GM23338 (cell line): Measurements from ENCODE around the gene KAT8. TPM values are rescaled to one million over a fixed set of nuclear protein-coding genes. Genes with fewer than 3 reads are reported as not detected.

Experiments
- ATAC-seq: fragments of 200-7000 bp; cut with Tn5 transposase; 3 replicates; pipeline ENCODE4 v1.9.1; 2020
- DNase-seq: peaks from one replicate; pipeline ENCODE4 v3.0.0-alpha.2; 2015; ENCODE audit warnings: low spot score
- H2AFZ ChIP-seq: fragments of 200-600 bp; sonication (generic); 2 replicates; pipeline ENCODE4 v1.8.0; 2016; ENCODE audit warnings: antibody characterized with exemption, mild to moderate bottlenecking, moderate library complexity
- H3F3A ChIP-seq: fragments of 200-600 bp; sonication (generic); replicated peaks from 2 replicates; pipeline ENCODE4 v1.8.0; 2017; ENCODE audit warnings: antibody characterized with exemption, mixed run types, low read depth
- H3K27ac ChIP-seq: fragments of 200-600 bp; sonication (generic); 2 replicates; pipeline ENCODE4 v1.6.1; 2016; ENCODE audit warnings: low read depth
- H3K27me3 ChIP-seq: fragments of 200-600 bp; sonication (generic); 2 replicates; pipeline ENCODE4 v1.8.0; 2016; ENCODE audit warnings: mild to moderate bottlenecking, mixed run types, moderate library complexity; ENCODE audit not compliant: insufficient read depth
- H3K36me3 ChIP-seq: fragments of 200-600 bp; sonication (generic); 2 replicates; pipeline ENCODE4 v1.8.0; 2016; ENCODE audit warnings: mild to moderate bottlenecking; ENCODE audit not compliant: insufficient read depth
- H3K4me1 ChIP-seq: fragments of 200-600 bp; sonication (generic); 2 replicates; pipeline ENCODE4 v1.8.0; 2016; ENCODE audit warnings: mild to moderate bottlenecking, moderate library complexity; ENCODE audit not compliant: insufficient read depth
- H3K4me2 ChIP-seq: fragments of 200-600 bp; sonication (generic); 2 replicates; pipeline ENCODE4 v1.7.1; 2017; ENCODE audit warnings: mixed run types
- H3K4me3 ChIP-seq: fragments of 200-600 bp; sonication (generic); 2 replicates; pipeline ENCODE4 v1.6.1; 2016; ENCODE audit warnings: mixed run types
- H3K79me2 ChIP-seq: fragments of 200-600 bp; sonication (generic); replicated peaks from 2 replicates; pipeline ENCODE4 v1.8.0; 2017; ENCODE audit warnings: mild to moderate bottlenecking; ENCODE audit not compliant: insufficient read depth
- H3K9me2 ChIP-seq: fragments of 200-600 bp; sonication (generic); 2 replicates; pipeline ENCODE4 v1.8.0; 2017; ENCODE audit not compliant: insufficient read depth
- H4K20me1 ChIP-seq: fragments of 200-600 bp; sonication (generic); replicated peaks from 2 replicates; pipeline ENCODE4 v1.8.0; 2017; ENCODE audit warnings: mild to moderate bottlenecking; ENCODE audit not compliant: insufficient read depth
- H3K27ac Mint-ChIP-seq: 2 replicates; pipeline ENCODE4 v1.8.0; 2020; ENCODE audit warnings: inconsistent platforms, mild to moderate bottlenecking, moderate library complexity, mixed read lengths
- H3K27me3 Mint-ChIP-seq: 3 replicates; pipeline ENCODE4 v1.8.0; 2022; ENCODE audit warnings: low read depth, mild to moderate bottlenecking, moderate library complexity, mixed read lengths, inconsistent platforms; ENCODE audit not compliant: insufficient read depth, poor library complexity
- H3K36me3 Mint-ChIP-seq: 3 replicates; pipeline ENCODE4 v1.8.0; 2021; ENCODE audit warnings: low read depth, mild to moderate bottlenecking, inconsistent platforms, moderate library complexity, mixed read lengths
- H3K4me1 Mint-ChIP-seq: 3 replicates; pipeline ENCODE4 v1.8.0; 2020; ENCODE audit warnings: mild to moderate bottlenecking, inconsistent platforms, mixed read lengths
- H3K4me3 Mint-ChIP-seq: 3 replicates; pipeline ENCODE4 v1.8.0; 2021; ENCODE audit warnings: moderate library complexity, mild to moderate bottlenecking, inconsistent platforms, mixed read lengths
- H3K9me3 Mint-ChIP-seq: 3 replicates; pipeline ENCODE4 v1.8.0; 2020; ENCODE audit warnings: moderate library complexity, mild to moderate bottlenecking, inconsistent platforms, mixed read lengths
- CREB1 ChIP-seq: fragments of 250-450 bp; sonication (Bioruptor Pico); IDR thresholded peaks from 2 replicates; pipeline ENCODE4 v1.5.0; 2020; ENCODE audit warnings: low read depth, mild to moderate bottlenecking, moderate library complexity
- ETS1 ChIP-seq: IDR thresholded peaks from 2 replicates; pipeline ENCODE4 v1.6.1; 2016; ENCODE audit warnings: antibody characterized with exemption
- EZH2 ChIP-seq: fragments of 200-600 bp; sonication (generic); IDR thresholded peaks from one replicate; pipeline ENCODE4 v1.8.0; 2017; ENCODE audit warnings: antibody characterized with exemption, mild to moderate bottlenecking, low read depth; ENCODE audit not compliant: unreplicated experiment
- NANOG ChIP-seq: IDR thresholded peaks from 2 replicates; pipeline ENCODE4 v1.6.1; 2016; ENCODE audit warnings: antibody characterized with exemption, borderline replicate concordance
- POLR2AphosphoS5 ChIP-seq: IDR thresholded peaks from 2 replicates; pipeline ENCODE4 v1.6.1; 2016; ENCODE audit warnings: antibody characterized with exemption, low read depth
- ZNF114 ChIP-seq: fragments of 250-450 bp; sonication (Bioruptor Pico); IDR thresholded peaks from 2 replicates; pipeline ENCODE4 v1.5.0; 2020; ENCODE audit warnings: mild to moderate bottlenecking, moderate library complexity
- long read RNA-seq: library from polyadenylated mRNA; unstranded; transcript quantifications from one replicate; pipeline ENCODE4 v2.0.0, GENCODE V29; 2020; ENCODE audit not compliant: unreplicated experiment
- polyA plus RNA-seq: library from polyadenylated mRNA; unstranded; fragments of >200 nt; fragmentation: Nextera tagmentation; extraction: Ambion mirVana; gene quantifications from 2 replicates; pipeline ENCODE4 v1.2.1, GENCODE V29; 2016
- total RNA-seq: library from RNA; depleted of rRNA; stranded (reverse); fragments of >200 nt; shearing (Covaris generic); gene quantifications from 2 replicates; pipeline ENCODE4 v1.2.3, GENCODE V29; 2014; rRNA removed

KAT8 gene
- total RNA-seq, result 84.8 and 85.4 TPM in 2 replicates
- polyA plus RNA-seq, result 47.6 and 50.9 TPM in 2 replicates
- long read RNA-seq, transcript KAT8-201 (11 exons, 1,525 nt), result major isoform, 40 of 46 reads
- long read RNA-seq, partial matches to known transcripts, result 1 of 46 reads
- long read RNA-seq, other reads (novel, unspliced or antisense), result 2 of 46 reads

- peaks cover 15% of the 10 kb centered on the region for H4K20me1 ChIP-seq
- peaks cover 8% of the 10 kb centered on the region for H3K4me1 Mint-ChIP-seq
- H3K27ac Mint-ChIP-seq, result peak within 1 kb of the TSS; percentile 81
- H3K27ac ChIP-seq, result peak within 1 kb of the TSS; percentile 87
- peak within 1 kb of the TSS; percentile 93 for H3K4me3 ChIP-seq
- H3K4me1 ChIP-seq, result peaks cover 7% of the 10 kb centered on the region
- H3K9me3 Mint-ChIP-seq, result peaks cover 2% of the 10 kb centered on the region; the same call in 1 of the 3 replicates
- H3K36me3 Mint-ChIP-seq, result peaks cover 55% of the 10 kb centered on the region
- H3K4me3 Mint-ChIP-seq, result peak within 1 kb of the TSS; percentile 89
- peaks cover 20% of the 10 kb centered on the region; the same call in 1 of the 2 replicates for H3F3A ChIP-seq
- TF ChIP-seq ETS1 (peak; percentile 91), ZNF114 (no peak), POLR2AphosphoS5 (peak; percentile 89), EZH2 (no peak), CREB1 (CRISPR knock-in tag) (peak; percentile 94), NANOG (no peak)
- peaks cover 21% of the 10 kb centered on the region for H3K79me2 ChIP-seq
- peaks cover 14% of the 10 kb centered on the region for H3K27me3 Mint-ChIP-seq
- no peaks in the 10 kb centered on the region for H3K9me2 ChIP-seq
- DNase-seq, result peak; percentile 100
- H3K4me2 ChIP-seq, result peak within 1 kb of the TSS; percentile 100
- H3K27me3 ChIP-seq, result no peaks in the 10 kb centered on the region
- peaks cover 25% of the 10 kb centered on the region for H3K36me3 ChIP-seq
- H2AFZ ChIP-seq, result no peak within 1 kb of the TSS
- peak; percentile 96 for ATAC-seq
These were observed at the start of gene KAT8 for GRCh38 chr16:31117384-31118222. TSS of gene KAT8 (plus strand) at chr16:31117664. CDS start at chr16:31117682, 18 bp downstream.

GRCh38 chr16:31071861-31072260 lies 45.6 kb upstream of the KAT8 start:
- Mint-ChIP-seq H3K4me3 (peak overlapping the region; percentile 99), H3K36me3 (peaks cover 7% of the 10 kb centered on the region), H3K9me3 (no peaks in the 10 kb centered on the region; the same call in 2 of the 3 replicates), H3K27ac (no peak overlapping the region), H3K27me3 (peaks cover 6% of the 10 kb centered on the region), H3K4me1 (peaks cover 19% of the 10 kb centered on the region)
- TF ChIP-seq NANOG, result no peak
- no peaks in the 10 kb centered on the region for H3K27me3 ChIP-seq
- H3K36me3 ChIP-seq, result no peaks in the 10 kb centered on the region; the same call in 1 of the 2 replicates
- H3K4me1 ChIP-seq, result peaks cover 14% of the 10 kb centered on the region
- no peaks in the 10 kb centered on the region for H3F3A ChIP-seq
- H3K4me2 ChIP-seq, result peak overlapping the region; percentile 84
- ATAC-seq (no peak), DNase-seq (no peak)
- H3K79me2 ChIP-seq, result peaks cover 77% of the 10 kb centered on the region
- no peaks in the 10 kb centered on the region for H3K9me2 ChIP-seq
- H3K27ac ChIP-seq, result no peak overlapping the region
- no peak overlapping the region for H2AFZ ChIP-seq
- H4K20me1 ChIP-seq, result no peaks in the 10 kb centered on the region; the same call in 1 of the 2 replicates
- peak overlapping the region; percentile 90 for H3K4me3 ChIP-seq
